GM12892 (cell line): ENCODE measurements around the gene ST8SIA2.

Experiments
- POLR2A ChIP-seq: IDR thresholded peaks from 2 replicates; pipeline ENCODE4 v1.6.1; 2011; ENCODE audit warnings: low read depth, low read length, control low read depth
- POLR2AphosphoS5 ChIP-seq: IDR thresholded peaks from 2 replicates; pipeline ENCODE4 v1.6.1; 2011; ENCODE audit warnings: low read depth, low read length, control low read depth

- no peak for TF ChIP-seq POLR2AphosphoS5
- TF ChIP-seq POLR2A, result no peak
These were observed 70.1 kb downstream of the ST8SIA2 start for GRCh38 chr15:92463826-92464225.
